ENCODE data around the gene ATXN7L1. TPM values are rescaled to one million over a fixed set of nuclear protein-coding genes. Genes with fewer than 3 reads are reported as not detected.
A peak's percentile ranks its signal among the peaks of the same experiment; 100 is the strongest.

ATXN7L1 gene
- total RNA-seq, 1 experiment from 2014 or later = 38.5 TPM

DNA sequence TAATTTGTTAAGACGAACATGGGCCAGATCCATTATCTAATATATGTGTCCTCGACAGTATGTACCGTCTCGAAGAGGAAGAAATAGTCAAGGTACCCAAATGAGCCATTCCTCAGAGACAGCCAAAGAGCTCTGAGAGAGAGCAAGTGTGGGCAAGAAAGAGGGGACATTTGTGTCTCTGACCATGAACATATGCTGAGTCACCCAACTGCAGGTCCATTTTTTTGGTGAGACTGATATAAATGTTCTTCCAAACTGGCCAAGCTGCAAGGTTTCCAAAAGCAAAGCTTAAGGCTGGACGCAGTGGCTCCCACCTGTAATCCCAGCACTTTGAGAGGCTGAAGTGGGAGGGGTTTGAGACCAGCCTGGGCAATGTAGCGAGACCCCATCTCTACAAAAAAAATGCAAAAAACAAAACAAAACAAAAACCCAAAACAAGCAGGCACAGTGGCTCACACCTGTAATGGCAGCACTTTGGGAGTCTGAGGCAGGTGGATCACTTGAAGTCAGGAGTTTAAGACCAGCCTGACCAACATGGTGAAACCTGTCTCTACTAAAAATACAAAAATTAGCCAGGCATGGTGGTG, 26.0 kb upstream of the ATXN7L1 start:
- H3K27me3 Mint-ChIP-seq (ENCODE audit: low read depth) = no peaks in the 10 kb centered on the region
- ATAC-seq (no peak), DNase-seq (ENCODE audit: low spot score) (no peak)
- H3K4me3 Mint-ChIP-seq = no peak overlapping the region
- H3K36me3 Mint-ChIP-seq = peaks cover 11% of the 10 kb centered on the region; the same call in 1 of the 2 replicates
- peaks cover 4% of the 10 kb centered on the region for H3K9me3 Mint-ChIP-seq
- CTCF ChIA-PET = no interaction called here
- POLR2A ChIA-PET = no interaction called here
- H3K4me1 Mint-ChIP-seq = peaks cover 41% of the 10 kb centered on the region
- TF ChIP-seq, protein P1, sequence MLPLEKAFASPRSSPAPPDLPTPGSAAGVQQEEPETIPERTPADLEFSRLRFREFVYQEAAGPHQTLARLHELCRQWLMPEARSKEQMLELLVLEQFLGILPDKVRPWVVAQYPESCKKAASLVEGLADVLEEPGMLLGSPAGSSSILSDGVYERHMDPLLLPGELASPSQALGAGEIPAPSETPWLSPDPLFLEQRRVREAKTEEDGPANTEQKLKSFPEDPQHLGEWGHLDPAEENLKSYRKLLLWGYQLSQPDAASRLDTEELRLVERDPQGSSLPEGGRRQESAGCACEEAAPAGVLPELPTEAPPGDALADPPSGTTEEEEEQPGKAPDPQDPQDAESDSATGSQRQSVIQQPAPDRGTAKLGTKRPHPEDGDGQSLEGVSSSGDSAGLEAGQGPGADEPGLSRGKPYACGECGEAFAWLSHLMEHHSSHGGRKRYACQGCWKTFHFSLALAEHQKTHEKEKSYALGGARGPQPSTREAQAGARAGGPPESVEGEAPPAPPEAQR (CRISPR knock-in tag; IDR thresholded peaks at IDR 0.05) = no peak
- TF ChIP-seq ZNF121 (CRISPR knock-in tag; IDR thresholded peaks at IDR 0.05) = peak; percentile 70; the same call in 1 of the 2 replicates
- peak overlapping the region; percentile 12; the same call in 1 of the 2 replicates for H3K27ac Mint-ChIP-seq

DNA sequence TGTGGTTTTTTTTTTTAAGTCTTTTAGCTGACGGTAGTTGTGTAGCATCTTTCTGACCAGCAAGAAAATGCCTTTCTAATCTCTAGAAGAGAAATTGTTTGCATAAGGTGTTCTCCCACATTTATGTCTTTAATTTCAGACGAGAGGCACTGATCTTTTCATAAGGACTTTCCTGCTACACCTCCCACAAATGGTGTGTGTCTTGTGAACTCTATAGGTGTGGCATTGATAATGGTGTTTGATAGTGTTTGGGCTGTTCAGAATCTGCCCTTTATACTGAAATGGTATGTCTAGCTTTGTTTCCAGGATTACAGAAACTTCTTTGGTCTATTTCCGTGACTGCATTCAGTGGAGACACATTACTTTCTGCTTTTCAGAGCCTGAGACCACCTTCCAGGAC, 21.6 kb upstream of the ATXN7L1 start:
- Mint-ChIP-seq H3K27ac (no peak overlapping the region), H3K9me3 (no peaks in the 10 kb centered on the region), H3K36me3 (peaks cover 10% of the 10 kb centered on the region), H3K4me3 (no peak overlapping the region), H3K4me1 (peaks cover 15% of the 10 kb centered on the region), H3K27me3 (ENCODE audit: low read depth) (no peaks in the 10 kb centered on the region)
- DNase-seq (ENCODE audit: low spot score) = no peak
- CTCF ChIA-PET = no interaction called here
- POLR2A ChIA-PET = interaction anchor here (0.6 kb wide), 1 partner anchor 21 kb away, joined by 3 read pairs; no protein-coding TSS in a partner anchor
- TF ChIP-seq TP53 (CRISPR knock-in tag; IDR thresholded peaks at IDR 0.05) = no peak
- TF ChIP-seq SOX15 (CRISPR knock-in tag; IDR thresholded peaks at IDR 0.05) = no peak
- no peak for ATAC-seq

DNA sequence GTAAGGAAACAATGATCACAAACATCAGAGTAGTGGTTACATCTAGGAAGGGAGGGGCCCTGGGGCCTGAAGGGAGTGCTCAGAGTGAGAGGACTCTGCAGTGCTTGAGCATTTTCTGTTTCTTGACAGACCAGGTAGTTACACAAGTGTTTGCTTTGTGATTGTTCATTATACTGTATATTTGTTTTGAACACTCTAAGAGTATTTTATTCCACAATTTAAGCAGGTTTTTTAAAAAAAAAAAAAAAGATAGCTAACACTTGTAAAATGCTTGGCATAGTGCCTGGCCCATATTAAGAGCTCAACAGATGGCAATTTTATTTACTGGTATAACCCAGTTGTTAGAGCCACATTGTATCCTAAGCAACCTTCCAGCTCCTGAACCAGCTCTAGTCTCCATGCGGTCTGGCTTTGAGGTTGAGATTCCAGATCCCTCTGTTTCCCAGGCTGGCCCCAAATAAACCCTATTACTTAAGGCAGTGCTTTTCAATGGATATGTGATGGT, 20.1 kb upstream of the ATXN7L1 start:
- ATAC-seq (no peak), DNase-seq (ENCODE audit: low spot score) (no peak)
- peaks cover 29% of the 10 kb centered on the region for H3K4me1 Mint-ChIP-seq
- H3K4me3 Mint-ChIP-seq = no peak overlapping the region
- peaks cover 19% of the 10 kb centered on the region for H3K36me3 Mint-ChIP-seq
- TF ChIP-seq, protein P1 (CRISPR knock-in tag; IDR thresholded peaks at IDR 0.05) = no peak
- TF ChIP-seq, protein P2, sequence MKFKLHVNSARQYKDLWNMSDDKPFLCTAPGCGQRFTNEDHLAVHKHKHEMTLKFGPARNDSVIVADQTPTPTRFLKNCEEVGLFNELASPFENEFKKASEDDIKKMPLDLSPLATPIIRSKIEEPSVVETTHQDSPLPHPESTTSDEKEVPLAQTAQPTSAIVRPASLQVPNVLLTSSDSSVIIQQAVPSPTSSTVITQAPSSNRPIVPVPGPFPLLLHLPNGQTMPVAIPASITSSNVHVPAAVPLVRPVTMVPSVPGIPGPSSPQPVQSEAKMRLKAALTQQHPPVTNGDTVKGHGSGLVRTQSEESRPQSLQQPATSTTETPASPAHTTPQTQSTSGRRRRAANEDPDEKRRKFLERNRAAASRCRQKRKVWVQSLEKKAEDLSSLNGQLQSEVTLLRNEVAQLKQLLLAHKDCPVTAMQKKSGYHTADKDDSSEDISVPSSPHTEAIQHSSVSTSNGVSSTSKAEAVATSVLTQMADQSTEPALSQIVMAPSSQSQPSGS (CRISPR knock-in tag; IDR thresholded peaks at IDR 0.05; ENCODE audit: borderline replicate concordance, low read depth) = no peak
- TF ChIP-seq, protein P3, sequence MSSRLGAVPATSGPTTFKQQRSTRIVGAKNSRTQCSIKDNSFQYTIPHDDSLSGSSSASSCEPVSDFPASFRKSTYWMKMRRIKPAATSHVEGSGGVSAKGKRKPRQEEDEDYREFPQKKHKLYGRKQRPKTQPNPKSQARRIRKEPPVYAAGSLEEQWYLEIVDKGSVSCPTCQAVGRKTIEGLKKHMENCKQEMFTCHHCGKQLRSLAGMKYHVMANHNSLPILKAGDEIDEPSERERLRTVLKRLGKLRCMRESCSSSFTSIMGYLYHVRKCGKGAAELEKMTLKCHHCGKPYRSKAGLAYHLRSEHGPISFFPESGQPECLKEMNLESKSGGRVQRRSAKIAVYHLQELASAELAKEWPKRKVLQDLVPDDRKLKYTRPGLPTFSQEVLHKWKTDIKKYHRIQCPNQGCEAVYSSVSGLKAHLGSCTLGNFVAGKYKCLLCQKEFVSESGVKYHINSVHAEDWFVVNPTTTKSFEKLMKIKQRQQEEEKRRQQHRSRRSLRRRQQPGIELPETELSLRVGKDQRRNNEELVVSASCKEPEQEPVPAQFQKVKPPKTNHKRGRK (CRISPR knock-in tag; IDR thresholded peaks at IDR 0.05; ENCODE audit: borderline replicate concordance) = no peak
- H3K9me3 Mint-ChIP-seq = no peaks in the 10 kb centered on the region
- POLR2A ChIA-PET = no interaction called here
- H3K27me3 Mint-ChIP-seq (ENCODE audit: low read depth) = no peaks in the 10 kb centered on the region
- CTCF ChIA-PET = interaction anchor here (1.2 to 1.3 kb wide), 2 partner anchors 9 to 19 kb away, joined by 3 to 4 read pairs; no protein-coding TSS in a partner anchor
- H3K27ac Mint-ChIP-seq = no peak overlapping the region

DNA sequence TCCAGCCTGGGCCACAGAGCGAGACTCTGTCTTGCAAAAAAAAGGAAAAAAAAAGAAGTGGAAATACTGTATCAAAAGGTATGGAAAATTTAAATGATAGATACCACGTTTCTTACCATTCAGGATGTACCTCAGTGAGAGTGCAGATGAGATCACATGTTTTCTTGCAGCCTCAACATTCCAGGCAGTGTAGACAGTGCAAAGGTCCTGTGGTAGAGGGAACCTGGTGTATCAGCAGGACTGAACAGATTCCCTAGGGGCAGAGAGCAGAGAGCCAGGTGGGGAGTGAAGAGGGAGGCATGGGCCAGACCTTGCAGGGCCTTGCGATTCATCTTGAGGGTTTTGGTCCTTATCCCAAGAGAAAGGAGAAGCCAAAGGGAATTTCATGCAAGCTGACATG, 17.7 kb upstream of the ATXN7L1 start:
- H3K36me3 Mint-ChIP-seq = peaks cover 17% of the 10 kb centered on the region
- ChIA-PET POLR2A (no interaction called here), CTCF (interaction anchor here (1.1 kb wide), 1 partner anchor 17 kb away, joined by 6 read pairs; no protein-coding TSS in a partner anchor)
- no peaks in the 10 kb centered on the region for H3K9me3 Mint-ChIP-seq
- H3K27me3 Mint-ChIP-seq (ENCODE audit: low read depth) = no peaks in the 10 kb centered on the region
- peak; percentile 75 for TF ChIP-seq GTF2I (CRISPR knock-in tag; conservative IDR thresholded peaks at IDR 0.05)
- TF ChIP-seq ZNF396 (CRISPR knock-in tag; IDR thresholded peaks at IDR 0.05; ENCODE audit: borderline replicate concordance) = no peak
- ATAC-seq = no peak
- H3K27ac Mint-ChIP-seq = no peak overlapping the region; the same call in 1 of the 2 replicates
- H3K4me1 Mint-ChIP-seq = peaks cover 34% of the 10 kb centered on the region
- no peak overlapping the region for H3K4me3 Mint-ChIP-seq
- DNase-seq (ENCODE audit: low spot score) = no peak
